Fibroblast of lung (primary cell): ENCODE data around the gene SPTB. TPM values are rescaled to one million over a fixed set of nuclear protein-coding genes. Genes with fewer than 3 reads are reported as not detected.

Source experiments
- DNase-seq, 2 donors: peaks; one replicate each; pipeline versions ENCODE4 v3.0.0 to v3.0.0-alpha.2; 2010; ENCODE audit warnings: low read depth in 2 of 2
- H2AFZ ChIP-seq: 2 replicates; pipeline ENCODE4 v1.5.1; 2012; ENCODE audit warnings: low read length, control low read depth, inconsistent platforms
- H3K27ac ChIP-seq: 2 replicates; pipeline ENCODE4 v1.5.1; 2011; ENCODE audit warnings: low read length, control low read depth; ENCODE audit not compliant: insufficient read depth
- H3K27me3 ChIP-seq: 2 replicates; pipeline ENCODE4 v1.5.1; 2011; ENCODE audit warnings: mild to moderate bottlenecking, low read length; ENCODE audit not compliant: control insufficient read depth, insufficient read depth
- H3K36me3 ChIP-seq: 2 replicates; pipeline ENCODE4 v1.5.1; 2011; ENCODE audit warnings: low read length; ENCODE audit not compliant: control insufficient read depth, insufficient read depth
- H3K4me1 ChIP-seq: 2 replicates; pipeline ENCODE4 v1.5.1; 2011; ENCODE audit warnings: low read length; ENCODE audit not compliant: control insufficient read depth, insufficient read depth; ENCODE audit errors: extremely low read depth
- H3K4me2 ChIP-seq: 2 replicates; pipeline ENCODE4 v1.5.1; 2011; ENCODE audit warnings: low read length, control low read depth; ENCODE audit not compliant: insufficient read depth; ENCODE audit errors: extremely low read depth
- H3K4me3 ChIP-seq, 4 experiments: fragments of 200-600 bp in 1 of 4; sonication (generic) in 1 of 4; replicated peaks in 1 of 4; 2 replicates each; pipeline ENCODE4 v1.5.1; 2011 to 2016; ENCODE audit warnings: low read length in 4 of 4, low read depth in 3 of 4, mild to moderate bottlenecking in 3 of 4, control low read depth in 2 of 4, inconsistent platforms in 1 of 4, mixed read lengths in 1 of 4; ENCODE audit not compliant: insufficient read depth in 1 of 4; ENCODE audit errors: control extremely low read depth in 1 of 4
- H3K79me2 ChIP-seq: 2 replicates; pipeline ENCODE4 v1.5.1; 2012; ENCODE audit warnings: mild to moderate bottlenecking, low read length, inconsistent platforms; ENCODE audit not compliant: control insufficient read depth, insufficient read depth
- H3K9ac ChIP-seq: 2 replicates; pipeline ENCODE4 v1.5.1; 2011; ENCODE audit warnings: mild to moderate bottlenecking, low read length, control low read depth; ENCODE audit not compliant: insufficient read depth
- H3K9me3 ChIP-seq: 2 replicates; pipeline ENCODE4 v1.5.1; 2012; ENCODE audit warnings: low read depth, low read length; ENCODE audit not compliant: control insufficient read depth, insufficient read depth
- H4K20me1 ChIP-seq: 2 replicates; pipeline ENCODE4 v1.5.1; 2011; ENCODE audit warnings: low read length; ENCODE audit not compliant: control insufficient read depth, insufficient read depth; ENCODE audit errors: extremely low read depth
- CTCF ChIP-seq, 2 donors: IDR thresholded peaks in 1 of 2; conservative IDR thresholded peaks in 1 of 2; 1 replicate in 1 of 2; 2 replicates in 1 of 2; pipeline ENCODE4 v1.5.1; 2011 to 2012; ENCODE audit warnings: low read length in 2 of 2, control low read depth in 1 of 2, inconsistent platforms in 1 of 2, low read depth in 1 of 2, mild to moderate bottlenecking in 1 of 2
- EZH2 ChIP-seq: IDR thresholded peaks from 2 replicates; pipeline ENCODE4 v1.5.1; 2012; ENCODE audit warnings: low read length, control low read depth, mild to moderate bottlenecking; ENCODE audit errors: missing control alignments
- polyA plus RNA-seq, 2 donors: library from polyadenylated mRNA; depleted of rRNA in 1 of 2; stranded (reverse) in 1 of 2; unstranded in 1 of 2; fragments of >200 nt; gene quantifications; 2 replicates each; pipeline ENCODE4 v1.2.1, GENCODE V29; 2011 to 2012; ENCODE audit warnings: missing spikeins in 1 of 2
- total RNA-seq: library from RNA; depleted of rRNA; stranded (reverse); fragments of >200 nt; gene quantifications from 2 replicates; pipeline ENCODE4 v1.2.1, GENCODE V29; 2014

SPTB gene
- total and polyA plus RNA-seq, 2 donors (not counting 1 experiment from before 2014, with no cell fraction given): not detected

GRCh38 chr14:64753999-64754398 lies 125.7 kb downstream of the SPTB start:
- no peak for TF ChIP-seq CTCF (conservative IDR thresholded peaks at IDR 0.05 in 1 of 2, IDR thresholded peaks at IDR 0.05 in 1 of 2; ENCODE audit: low read depth in 1 of 2, low read length in 2 of 2)
- no peak for TF ChIP-seq EZH2
- Histone ChIP-seq H3K9ac (no peak overlapping the region), H3K9me3 (no peaks in the 10 kb centered on the region)

GRCh38 chr14:64753374-64753773 lies 126.3 kb downstream of the SPTB start:
- Histone ChIP-seq H3K9ac (no peak overlapping the region), H3K27ac (no peak overlapping the region), H3K9me3 (no peaks in the 10 kb centered on the region), H3K4me2 (no peak overlapping the region), H3K4me1 (peaks cover 7% of the 10 kb centered on the region), H4K20me1 (no peaks in the 10 kb centered on the region), H3K36me3 (no peaks in the 10 kb centered on the region), H3K79me2 (no peaks in the 10 kb centered on the region), H3K4me3 (no peak overlapping the region), H2AFZ (no peak overlapping the region), H3K27me3 (peaks cover 9% of the 10 kb centered on the region)
- no peak for TF ChIP-seq EZH2
- no peak for TF ChIP-seq CTCF (conservative IDR thresholded peaks at IDR 0.05 in 1 of 2, IDR thresholded peaks at IDR 0.05 in 1 of 2; ENCODE audit: low read depth in 1 of 2, low read length in 2 of 2)
- DNase-seq: no peak

More at GRCh38 chr14:64753999-64754398, 125.7 kb downstream of the SPTB start:
- no peak for DNase-seq
- Histone ChIP-seq H3K27ac (no peak overlapping the region), H3K4me1 (peaks cover 10% of the 10 kb centered on the region), H3K4me3 (no peak overlapping the region), H3K4me2 (no peak overlapping the region), H2AFZ (no peak overlapping the region), H3K79me2 (no peaks in the 10 kb centered on the region), H4K20me1 (no peaks in the 10 kb centered on the region), H3K36me3 (no peaks in the 10 kb centered on the region), H3K27me3 (peaks cover 9% of the 10 kb centered on the region)

- Histone ChIP-seq H4K20me1 (no peaks in the 10 kb centered on the region), H3K79me2 (no peaks in the 10 kb centered on the region), H3K27me3 (peaks cover 9% of the 10 kb centered on the region), H3K9ac (no peak overlapping the region), H2AFZ (no peak overlapping the region), H3K4me2 (no peak overlapping the region), H3K27ac (no peak overlapping the region), H3K4me1 (peaks cover 3% of the 10 kb centered on the region), H3K9me3 (no peaks in the 10 kb centered on the region), H3K36me3 (no peaks in the 10 kb centered on the region), H3K4me3 (no peak overlapping the region)
- no peak for TF ChIP-seq CTCF (conservative IDR thresholded peaks at IDR 0.05 in 1 of 2, IDR thresholded peaks at IDR 0.05 in 1 of 2; ENCODE audit: low read depth in 1 of 2, low read length in 2 of 2)
- TF ChIP-seq EZH2: no peak
- no peak for DNase-seq
Measured at GRCh38 chr14:64752909-64753308, 126.8 kb downstream of the SPTB start.
